HG02623 (cell line): ENCODE results near the gene VPS37B.
A peak's percentile ranks its signal among the peaks of the same experiment; 100 is the strongest.

Experiments used
- ATAC-seq: cut with Tn5 transposase; IDR thresholded peaks from one replicate; pipeline ENCODE4 v1.9.1; 2021; ENCODE audit warnings: moderate library complexity; ENCODE audit not compliant: unreplicated experiment

VPS37B gene

GRCh38 chr12:122842505-122843405 is 53.2 kb downstream of the VPS37B start:
- no peak for ATAC-seq

DNA sequence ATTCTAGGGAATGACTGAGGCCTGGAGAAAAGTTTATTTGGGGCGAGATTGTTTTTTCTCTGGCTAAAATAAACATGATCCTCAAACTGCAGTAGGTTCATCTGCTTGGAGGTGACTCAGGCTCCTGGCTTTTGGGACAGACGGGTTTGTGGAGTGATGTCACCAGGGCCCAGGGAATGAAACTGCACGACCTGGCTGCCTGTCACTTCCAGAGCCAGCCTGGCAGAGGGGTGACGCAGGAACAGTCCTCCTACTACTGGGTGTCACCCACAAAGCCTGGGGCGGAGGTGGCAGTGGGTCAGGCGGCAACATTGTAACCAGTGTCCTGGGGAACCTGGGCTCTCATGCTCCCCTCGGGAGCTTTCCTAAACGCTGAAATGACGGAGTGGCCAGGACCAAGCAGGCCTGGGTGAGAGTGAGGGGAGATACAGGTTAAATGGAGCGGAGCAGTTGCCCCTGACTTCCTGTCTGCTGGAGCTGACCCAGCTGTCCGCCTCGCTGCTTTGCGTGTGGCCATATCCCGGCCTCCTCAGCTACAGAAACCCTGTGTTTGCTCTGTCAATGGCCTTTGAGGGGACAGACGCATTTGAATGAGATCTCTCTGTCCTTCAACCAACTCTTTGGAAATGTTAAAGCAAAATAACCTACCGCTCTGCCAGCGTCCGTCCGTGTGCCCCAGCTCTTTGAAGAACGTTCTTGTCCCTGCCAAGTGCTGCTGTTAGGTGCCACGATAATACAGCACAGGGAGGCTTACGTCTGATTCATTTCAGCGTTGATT is 54.2 kb downstream of the VPS37B start:
- ATAC-seq, result no peak

GRCh38 chr12:122840580-122841513 is 55.1 kb downstream of the VPS37B start:
- ATAC-seq, result no peak

GRCh38 chr12:122839907-122840554 is 55.9 kb downstream of the VPS37B start:
- ATAC-seq, result no peak

DNA sequence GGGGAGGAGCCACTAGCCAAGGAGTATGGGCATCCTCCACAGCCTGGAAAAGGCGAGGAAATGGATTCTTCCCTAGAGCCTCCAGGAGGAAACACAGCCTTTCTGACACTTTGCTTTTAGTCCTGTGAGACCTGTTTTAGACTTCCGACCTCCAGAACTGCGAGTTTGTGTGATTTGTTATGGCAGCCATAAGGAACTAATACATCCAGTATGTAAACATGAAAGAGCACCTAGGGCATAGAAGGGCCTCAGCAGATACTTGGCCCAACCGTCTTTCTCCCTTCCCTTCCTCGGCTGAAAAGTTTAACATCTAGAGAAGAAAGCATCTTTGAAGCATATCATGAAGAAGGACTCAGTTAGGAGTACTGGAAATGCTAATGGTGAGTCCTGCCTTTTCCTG is 57.1 kb downstream of the VPS37B start:
- no peak for ATAC-seq

GRCh38 chr12:122837306-122838265 is 58.3 kb downstream of the VPS37B start:
- no peak for ATAC-seq

DNA sequence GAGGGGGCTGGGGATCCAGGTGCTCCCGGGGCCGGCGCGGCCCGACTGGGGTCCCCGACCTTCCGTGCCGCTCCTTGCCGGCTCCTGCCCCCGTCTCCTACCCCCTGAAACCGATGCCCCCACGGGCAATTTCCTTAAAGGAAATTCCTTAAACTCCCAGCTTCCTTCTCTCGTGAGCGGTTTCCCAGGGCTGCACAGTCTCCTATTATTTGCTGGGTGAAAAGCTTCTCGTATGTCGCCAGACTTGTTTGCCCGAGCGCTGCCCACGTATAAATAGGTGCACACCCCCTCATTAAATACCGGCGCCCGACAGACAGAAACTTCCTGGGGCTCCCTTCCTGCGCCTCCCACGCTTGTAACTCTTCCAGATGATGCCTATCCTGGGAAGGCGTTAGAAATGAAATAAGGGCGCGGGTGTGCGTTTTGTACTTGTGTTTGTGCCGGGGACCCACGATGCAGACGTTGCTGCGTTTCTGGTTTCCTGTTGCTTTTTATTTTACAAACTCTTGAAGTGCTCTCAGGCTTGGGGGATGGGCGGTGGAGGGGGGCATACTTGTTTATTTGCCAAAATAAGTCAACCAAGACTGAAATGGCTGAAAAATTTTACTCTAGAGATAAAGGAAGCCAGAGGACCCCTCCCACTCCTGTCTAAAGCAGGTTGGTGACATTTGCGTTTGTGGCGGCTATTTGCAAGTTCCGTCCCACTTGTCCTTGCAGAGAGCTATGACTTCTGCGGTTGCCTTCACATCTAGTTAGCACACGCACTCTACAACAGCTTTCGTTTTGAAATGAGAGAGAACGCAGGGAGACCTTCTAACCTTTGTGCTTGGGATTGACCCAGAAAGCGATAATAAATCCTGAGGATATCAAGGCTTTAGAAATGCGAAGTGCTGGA is 59.6 kb downstream of the VPS37B start:
- ATAC-seq, result no peak

DNA sequence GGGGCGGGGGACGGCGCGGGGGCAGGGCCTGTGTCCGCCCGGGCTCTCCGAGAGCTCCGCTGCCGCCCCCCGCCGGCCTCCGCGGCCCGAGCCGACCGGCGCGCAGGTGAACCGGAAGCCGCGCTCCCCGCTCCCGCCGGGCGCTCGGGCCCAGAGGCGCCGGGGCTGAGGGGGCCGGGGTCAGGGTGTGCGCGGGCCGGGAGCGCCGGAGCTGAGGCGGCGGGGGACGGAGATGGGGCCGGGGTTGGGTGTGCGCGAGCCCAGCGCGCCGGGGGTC is 60.2 kb downstream of the VPS37B start:
- ATAC-seq, result peak; percentile 51

GRCh38 chr12:122834921-122835749 is 60.8 kb downstream of the VPS37B start, which contains the start of gene HIP1R:
HIP1R (plus strand) TSS chr12:122835457; CDS start chr12:122835551, 94 bp downstream.
- ATAC-seq, result peak; percentile 32

DNA sequence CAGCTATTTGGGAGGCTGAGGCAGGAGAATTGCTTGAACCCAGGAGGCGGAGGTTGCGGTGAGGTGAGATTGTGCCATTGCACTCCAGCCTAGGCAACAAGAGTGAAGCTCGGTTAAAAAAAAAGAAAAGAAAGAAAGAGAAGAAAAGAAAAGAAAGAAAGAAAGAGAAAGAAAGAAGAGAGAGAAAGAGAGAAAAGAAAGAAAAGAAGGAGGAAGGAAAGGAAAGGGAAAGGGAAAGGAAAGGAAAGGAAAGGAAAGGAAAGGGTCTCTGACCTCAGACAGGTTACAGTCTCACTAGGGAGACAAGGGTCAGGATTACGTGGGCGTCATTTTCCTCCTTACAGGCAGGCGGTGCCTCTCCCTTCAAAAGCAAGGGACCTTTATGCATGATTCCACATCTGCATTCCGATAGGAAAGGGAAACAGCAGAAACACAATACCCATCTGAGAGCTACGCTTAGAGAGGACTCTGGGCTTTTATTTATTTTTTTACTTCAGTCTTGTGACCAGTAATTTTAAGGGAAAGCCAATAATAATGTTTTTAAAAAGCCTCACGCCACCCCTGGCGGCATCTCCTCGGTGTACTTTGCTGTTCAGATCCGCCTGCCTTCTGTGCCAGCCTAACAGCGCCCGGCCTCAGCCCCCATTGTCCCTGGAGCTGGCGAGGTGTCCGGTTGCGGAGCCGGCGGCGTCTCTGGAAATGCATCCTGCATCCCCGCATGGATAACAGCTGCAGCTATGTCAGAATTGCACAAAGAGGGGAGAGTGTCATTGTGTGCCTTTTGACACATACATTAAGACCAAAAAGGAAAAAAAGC is 61.6 kb downstream of the VPS37B start:
- ATAC-seq, result no peak

DNA sequence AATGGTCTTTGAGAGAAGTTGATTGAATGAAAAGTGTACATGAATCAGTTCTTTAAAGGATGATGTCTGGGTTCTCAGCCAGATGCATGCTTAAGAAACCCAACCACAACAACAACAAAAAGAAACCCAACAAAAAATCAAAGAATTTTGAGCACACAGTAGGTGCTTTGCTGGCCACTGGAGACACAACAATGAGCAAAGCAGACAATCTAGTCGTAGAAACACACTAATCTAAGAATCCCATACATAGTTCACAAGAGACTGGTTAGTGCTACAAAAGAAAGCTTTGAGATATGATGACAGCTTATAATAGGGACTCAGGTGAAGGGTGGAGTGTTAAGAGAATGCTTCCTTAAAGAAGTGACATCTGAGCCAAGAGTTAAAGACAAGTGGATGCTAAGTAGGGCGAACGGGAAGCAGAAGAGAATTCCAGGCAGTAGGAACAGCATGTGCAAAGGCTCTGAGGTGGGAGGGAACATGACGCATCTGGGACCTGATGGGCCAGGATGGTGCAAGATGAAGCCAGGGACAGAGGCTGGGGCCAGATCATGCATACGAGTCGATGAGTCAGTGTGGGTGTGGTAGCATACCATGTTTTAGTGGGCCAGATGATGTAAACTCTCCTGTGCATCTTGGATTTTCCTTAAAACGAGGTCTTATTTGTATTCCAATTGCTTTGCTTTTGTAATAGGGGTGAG is 65.3 kb downstream of the VPS37B start:
- no peak for ATAC-seq

DNA sequence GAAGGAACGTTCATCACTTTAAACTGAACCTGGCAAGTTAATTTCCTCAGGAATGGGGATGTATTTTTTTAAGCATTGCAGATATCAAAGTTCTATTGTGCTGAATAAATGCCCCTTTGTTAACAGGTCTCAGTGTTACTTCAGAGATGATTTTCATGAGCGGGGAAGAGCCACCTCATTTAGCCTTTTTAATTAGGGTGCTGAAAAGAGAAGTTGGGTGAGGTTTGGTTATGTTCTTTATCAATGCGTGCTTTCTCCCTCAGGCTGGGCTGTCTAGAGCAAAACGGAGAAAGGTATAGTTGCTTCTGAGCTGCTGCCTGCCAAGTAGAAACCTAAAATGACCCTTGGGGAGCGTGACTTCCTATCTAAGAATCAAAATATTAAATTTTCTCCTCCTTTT is 68.7 kb downstream of the VPS37B start:
- ATAC-seq, result no peak

DNA sequence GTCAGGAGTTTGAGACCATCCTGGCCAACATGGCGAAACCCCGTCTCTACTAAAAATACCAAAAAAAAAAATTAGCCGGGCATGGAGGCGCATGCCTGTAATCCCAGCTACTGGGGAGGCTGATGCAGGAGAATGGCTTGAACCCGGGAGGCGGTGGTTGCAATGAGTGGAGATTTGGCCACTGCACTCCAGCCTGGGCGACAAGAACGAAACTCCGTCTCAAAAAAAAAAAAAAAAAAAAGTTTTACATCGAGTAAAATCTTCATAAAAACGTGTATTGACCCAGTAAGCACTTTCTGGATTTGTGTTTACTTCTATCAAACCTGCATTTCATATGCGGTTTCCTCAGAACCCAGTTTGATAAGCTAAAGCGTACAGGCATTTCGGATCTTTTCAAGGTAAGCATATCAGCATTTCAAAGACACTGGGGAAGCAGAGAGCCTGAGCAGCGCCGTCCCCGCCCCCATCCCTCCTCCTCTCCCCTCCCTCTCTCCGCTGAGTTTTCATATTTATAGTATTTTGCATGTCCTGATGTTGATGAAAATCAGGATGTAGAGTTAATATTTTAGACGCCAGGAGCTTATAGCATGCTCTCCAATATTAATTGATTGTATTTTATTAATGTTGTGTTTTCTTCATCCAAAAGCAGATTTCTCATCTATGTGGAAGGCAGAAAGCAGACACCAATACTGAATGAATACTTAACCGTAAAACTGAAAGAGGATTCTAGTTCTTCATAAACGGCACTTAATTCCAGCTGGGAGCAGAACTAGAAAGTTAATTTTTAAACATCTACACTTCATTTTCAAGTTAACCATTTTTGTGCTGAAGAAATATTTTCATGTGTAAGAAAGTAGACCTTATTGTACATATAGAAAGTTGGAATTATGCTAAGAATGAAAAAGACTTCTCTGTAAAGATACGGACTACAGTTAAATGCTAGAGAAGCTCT is 69.9 kb downstream of the VPS37B start:
- ATAC-seq, result no peak

DNA sequence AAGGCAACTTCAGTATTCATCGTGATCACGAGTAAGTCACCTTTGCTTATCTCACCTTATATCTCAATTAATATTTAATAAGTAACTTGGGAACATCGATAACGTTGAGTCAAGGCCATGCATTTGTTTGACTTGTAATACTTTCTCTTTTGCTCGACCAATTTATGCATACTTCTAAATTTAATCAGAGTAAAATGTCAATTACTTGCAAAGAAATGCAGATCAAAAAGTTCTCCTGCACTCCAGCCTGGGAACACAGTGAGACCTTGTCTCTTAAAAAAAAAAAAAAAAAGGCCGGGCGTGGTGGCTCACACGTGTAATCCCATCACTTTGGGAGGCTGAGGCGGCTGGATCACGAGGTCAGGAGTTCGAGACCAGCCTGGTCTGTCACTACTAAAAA is 72.5 kb downstream of the VPS37B start:
- ATAC-seq, result no peak

GRCh38 chr12:122820838-122821271 is 75.1 kb downstream of the VPS37B start:
- no peak for ATAC-seq
